Thyroid gland (tissue), 4 donors: ENCODE measurements around the gene CSMD2. TPM values are rescaled to one million over a fixed set of nuclear protein-coding genes. Genes with fewer than 3 reads are reported as not detected.
A peak's percentile ranks its signal among the peaks of the same experiment; 100 is the strongest.

ENCODE experiments used
- DNase-seq, 2 donors: peaks; one replicate each; pipeline ENCODE4 v3.0.0-alpha.2; 2019
- H3K27ac ChIP-seq, 3 donors: fragments of 200-600 bp; sonication (generic); 1 replicate in 2 of 3; 2 replicates in 1 of 3; pipeline ENCODE4 v1.5.1; 2016 to 2019; ENCODE audit warnings: mild to moderate bottlenecking in 1 of 3, moderate library complexity in 1 of 3
- H3K27me3 ChIP-seq: fragments of 200-600 bp; sonication (generic); one replicate; pipeline ENCODE4 v1.5.1; 2019
- H3K36me3 ChIP-seq, 2 donors: fragments of 200-600 bp; sonication (generic); one replicate each; pipeline ENCODE4 v1.5.1; 2016 to 2019
- H3K4me1 ChIP-seq, 2 donors: fragments of 200-600 bp; sonication (generic); one replicate each; pipeline ENCODE4 v1.5.1; 2017 to 2019
- H3K4me3 ChIP-seq, 3 donors: fragments of 200-600 bp; sonication (generic); replicated peaks in 1 of 3; 1 replicate in 2 of 3; 2 replicates in 1 of 3; pipeline ENCODE4 v1.5.1; 2016; ENCODE audit warnings: mild to moderate bottlenecking in 1 of 3
- H3K9me3 ChIP-seq: fragments of 200-600 bp; sonication (generic); one replicate; pipeline ENCODE4 v1.5.1; 2017
- POLR2A ChIP-seq, 2 donors: fragments of 450-650 bp; IDR thresholded peaks; one replicate each; pipeline ENCODE4 v1.6.1; 2017; ENCODE audit warnings: antibody characterized with exemption in 2 of 2, mild to moderate bottlenecking in 2 of 2, moderate library complexity in 1 of 2
- whole genome bisulfite sequencing, 2 donors: methylation state at CpG; one replicate each; pipeline ENCODE4 v1.1.5; 2017; 5-methylcytosine and 5-hydroxymethylcytosine counted together
- intact Hi-C: fragments of 100-400 bp; cut with DNase I; formaldehyde crosslinking; loops from one replicate; pipeline ENCODE4 v1.15.1; 2023
- total RNA-seq, 4 donors: library from RNA; depleted of rRNA; stranded (reverse); fragments of >200 nt; gene quantifications; one replicate each; pipeline ENCODE4 v1.2.3, GENCODE V29; 2016
- TF ChIP-seq, protein P1 (sequence below), 6 experiments: fragments of 200-600 bp in 3 of 6; fragments of 450-650 bp in 3 of 6; sonication (generic) in 3 of 6; IDR thresholded peaks; one replicate each; pipeline ENCODE4 v1.5.1; 2016 to 2019; ENCODE audit warnings: antibody characterized with exemption in 6 of 6, mild to moderate bottlenecking in 2 of 6, inconsistent platforms in 1 of 6, moderate library complexity in 1 of 6

The CSMD2 gene
- total RNA-seq, 4 donors from 2014 or later: 0.10 to 0.45 (median 0.13) TPM; not detected in 1

DNA sequence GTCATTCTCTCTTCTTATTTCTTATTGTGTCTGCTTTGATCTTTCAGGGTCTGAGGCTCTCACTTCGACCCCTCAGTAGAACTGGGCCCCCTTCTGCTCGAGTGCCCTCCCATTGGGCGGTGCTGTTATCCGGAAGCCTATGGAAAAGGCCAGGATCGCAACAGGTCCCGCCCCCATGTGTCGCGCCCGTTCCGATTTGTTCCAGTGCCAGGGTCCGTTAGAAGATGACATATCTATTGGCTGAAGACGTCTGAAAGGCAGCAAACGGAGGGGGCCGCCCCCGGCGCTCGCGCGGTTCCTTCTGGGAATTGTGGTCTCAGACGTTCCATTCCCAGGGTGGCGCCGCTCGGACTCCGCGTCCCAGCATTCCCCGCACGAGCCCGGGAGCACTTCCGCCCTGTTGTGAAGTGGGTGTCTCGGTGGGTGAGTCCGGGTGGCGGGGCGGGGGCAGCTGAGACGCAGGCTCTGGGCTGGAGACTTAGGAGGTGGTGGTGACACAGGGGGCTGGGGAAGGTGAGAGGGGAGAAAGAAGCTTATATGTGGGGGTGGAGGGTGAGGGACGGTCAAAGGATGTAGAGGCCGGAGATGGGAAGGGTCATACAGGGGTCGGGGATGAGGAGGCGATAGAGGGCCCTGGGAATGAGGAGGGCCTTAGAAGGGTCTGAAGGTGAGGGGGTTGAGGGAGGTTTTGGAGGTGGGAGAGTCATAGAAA, 692.6 kb downstream of the CSMD2 start, which contains the start of gene ZSCAN20:
ZSCAN20 (plus strand) TSS at position 377 of the 712 bp plus-strand sequence. CDS start 6,644 bp downstream, outside the sequence.
- no peaks in the 10 kb centered on the region for H3K27me3 ChIP-seq
- peak; percentile 98 to 99 for DNase-seq
- peaks cover 11 to 15% of the 10 kb centered on the region in 2 donors for H3K4me1 ChIP-seq
- H3K9me3 ChIP-seq: no peaks in the 10 kb centered on the region
- intact Hi-C loops: no loop called here
- no peaks in the 10 kb centered on the region for H3K36me3 ChIP-seq
- peak within 1 kb of the TSS in 2 of 3 donors; percentile 52 to 72 for H3K27ac ChIP-seq
- 1 to 2% methylated on average over 26 to 38 of the region's 38 CpGs for WGBS, 2 donors
- H3K4me3 ChIP-seq: peak within 1 kb of the TSS; percentile 8 to 55 (median 26)
- peak in 1 of 2 donors; percentile 32 for TF ChIP-seq POLR2A (IDR thresholded peaks at IDR 0.05)
- TF ChIP-seq, protein P1, sequence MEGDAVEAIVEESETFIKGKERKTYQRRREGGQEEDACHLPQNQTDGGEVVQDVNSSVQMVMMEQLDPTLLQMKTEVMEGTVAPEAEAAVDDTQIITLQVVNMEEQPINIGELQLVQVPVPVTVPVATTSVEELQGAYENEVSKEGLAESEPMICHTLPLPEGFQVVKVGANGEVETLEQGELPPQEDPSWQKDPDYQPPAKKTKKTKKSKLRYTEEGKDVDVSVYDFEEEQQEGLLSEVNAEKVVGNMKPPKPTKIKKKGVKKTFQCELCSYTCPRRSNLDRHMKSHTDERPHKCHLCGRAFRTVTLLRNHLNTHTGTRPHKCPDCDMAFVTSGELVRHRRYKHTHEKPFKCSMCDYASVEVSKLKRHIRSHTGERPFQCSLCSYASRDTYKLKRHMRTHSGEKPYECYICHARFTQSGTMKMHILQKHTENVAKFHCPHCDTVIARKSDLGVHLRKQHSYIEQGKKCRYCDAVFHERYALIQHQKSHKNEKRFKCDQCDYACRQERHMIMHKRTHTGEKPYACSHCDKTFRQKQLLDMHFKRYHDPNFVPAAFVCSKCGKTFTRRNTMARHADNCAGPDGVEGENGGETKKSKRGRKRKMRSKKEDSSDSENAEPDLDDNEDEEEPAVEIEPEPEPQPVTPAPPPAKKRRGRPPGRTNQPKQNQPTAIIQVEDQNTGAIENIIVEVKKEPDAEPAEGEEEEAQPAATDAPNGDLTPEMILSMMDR (IDR thresholded peaks at IDR 0.05): no peak

DNA sequence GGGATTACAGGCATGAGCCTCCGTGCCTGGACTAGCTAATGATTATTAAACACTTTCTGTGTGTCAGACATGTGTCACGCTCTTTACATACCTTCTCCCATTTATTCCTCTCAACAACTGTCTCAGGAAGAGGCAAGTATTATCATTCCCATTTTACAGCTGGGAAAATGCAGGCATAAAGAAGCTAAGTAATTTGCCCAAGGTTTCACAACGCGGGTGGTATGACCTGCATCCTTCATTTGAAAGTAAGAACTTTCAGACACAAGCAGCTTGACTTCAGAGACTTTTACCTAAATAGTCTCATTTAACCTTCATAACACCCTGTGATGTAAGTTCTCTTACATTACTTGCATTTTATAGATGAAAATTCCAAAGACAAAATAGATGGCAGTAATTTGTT, 693.6 kb downstream of the CSMD2 start:
- WGBS, 2 donors: 91 to 96% methylated on average over 4 of the region's 4 CpGs
- Histone ChIP-seq H3K9me3 (no peaks in the 10 kb centered on the region), H3K4me3 (no peak overlapping the region), H3K27me3 (no peaks in the 10 kb centered on the region), H3K4me1 (peaks cover 11 to 15% of the 10 kb centered on the region in 2 donors), H3K36me3 (no peaks in the 10 kb centered on the region), H3K27ac (no peak overlapping the region)
- no peak for TF ChIP-seq POLR2A (IDR thresholded peaks at IDR 0.05)
- TF ChIP-seq, protein P1 (IDR thresholded peaks at IDR 0.05): no peak
- DNase-seq: no peak
- intact Hi-C loops: no loop called here

DNA sequence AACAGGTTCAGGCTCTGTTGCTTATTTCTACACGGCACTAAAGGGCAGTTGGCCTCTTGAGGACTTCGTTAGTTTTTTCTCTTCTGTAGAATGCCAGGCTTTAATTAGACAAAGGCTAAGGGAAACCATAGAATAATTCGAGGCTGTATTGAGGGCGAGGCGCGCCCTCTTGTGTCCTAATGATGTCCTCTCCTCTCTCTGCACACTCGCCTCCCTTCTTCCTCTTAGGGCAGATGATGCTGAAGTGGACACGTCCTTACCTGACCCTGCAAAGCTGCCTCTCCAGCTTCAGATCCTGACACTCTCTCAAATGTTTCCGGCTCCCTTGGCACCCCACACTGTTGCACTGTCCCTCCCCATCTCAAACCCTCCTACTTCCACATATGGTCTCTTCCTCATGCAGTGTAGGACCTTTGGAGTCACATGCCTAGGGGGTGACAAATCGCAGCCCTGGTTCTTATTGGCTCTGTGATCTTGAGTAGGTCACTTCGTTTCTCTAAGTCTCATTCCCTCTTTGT, 694.5 kb downstream of the CSMD2 start:
- Histone ChIP-seq H3K27me3 (no peaks in the 10 kb centered on the region), H3K9me3 (no peaks in the 10 kb centered on the region), H3K27ac (peak overlapping the region in 1 of 3 donors; percentile 30), H3K36me3 (no peaks in the 10 kb centered on the region), H3K4me1 (peaks cover 11 to 15% of the 10 kb centered on the region in 2 donors), H3K4me3 (no peak overlapping the region)
- DNase-seq: peak; percentile 83 to 84
- intact Hi-C loops: no loop called here
- TF ChIP-seq, protein P1 (IDR thresholded peaks at IDR 0.05): peak; percentile 52 to 88 (median 80)
- TF ChIP-seq POLR2A (IDR thresholded peaks at IDR 0.05): no peak
- 5% methylated on average over 11 of the region's 11 CpGs for WGBS, 2 donors

DNA sequence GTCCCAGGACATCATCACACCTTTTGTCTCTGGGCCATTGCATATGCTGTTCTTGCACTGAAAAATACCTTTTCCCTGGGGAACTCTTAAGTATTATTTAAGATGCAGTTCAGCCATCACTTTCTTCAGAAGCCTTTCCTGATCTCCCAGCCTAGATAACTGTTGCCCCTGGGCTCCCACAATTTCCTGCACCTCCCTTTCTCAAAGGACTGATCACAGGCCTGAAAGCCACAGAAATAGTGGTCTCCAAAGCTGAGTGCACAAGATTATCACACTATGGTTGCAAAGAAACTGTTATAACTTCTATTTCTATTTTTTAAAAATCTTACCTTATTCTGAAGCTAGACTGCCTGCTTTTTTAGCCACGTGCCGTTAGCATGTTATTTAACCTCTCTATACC, 695.3 kb downstream of the CSMD2 start:
- no peak for DNase-seq
- Histone ChIP-seq H3K4me3 (no peak overlapping the region), H3K27ac (no peak overlapping the region), H3K4me1 (peaks cover 11 to 15% of the 10 kb centered on the region in 2 donors), H3K27me3 (no peaks in the 10 kb centered on the region), H3K9me3 (no peaks in the 10 kb centered on the region), H3K36me3 (no peaks in the 10 kb centered on the region)
- TF ChIP-seq, protein P1 (IDR thresholded peaks at IDR 0.05): no peak
- no peak for TF ChIP-seq POLR2A (IDR thresholded peaks at IDR 0.05)
- intact Hi-C loops: loop anchor here (5.0 to 10.0 kb wide), 4 partner anchors 102 to 375 kb away; no protein-coding TSS in a partner anchor
- 88 to 91% methylated on average over 2 of the region's 2 CpGs for whole genome bisulfite sequencing, 2 donors

DNA sequence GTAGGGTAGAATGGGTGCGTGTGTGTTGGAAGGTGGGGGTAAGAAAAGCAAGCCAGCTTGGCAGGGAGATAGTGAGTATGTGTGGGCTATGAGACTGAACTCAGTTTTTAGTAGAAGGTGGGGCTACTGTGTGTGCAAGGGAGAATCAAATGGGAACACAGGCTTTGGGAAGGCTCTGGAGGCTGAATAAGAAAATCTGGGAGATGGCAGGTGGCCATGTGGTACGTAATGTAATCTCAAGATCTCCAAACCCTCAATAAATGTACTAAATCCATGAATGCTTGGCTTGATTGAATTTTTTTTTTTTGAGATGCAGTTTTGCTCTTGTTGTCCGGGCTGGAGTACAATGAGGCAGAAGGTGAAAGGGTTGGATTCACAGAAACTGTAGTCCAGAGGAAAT, 696.1 kb downstream of the CSMD2 start:
- no peak overlapping the region for H3K27ac ChIP-seq
- no peak for TF ChIP-seq POLR2A (IDR thresholded peaks at IDR 0.05)
- TF ChIP-seq, protein P1 (IDR thresholded peaks at IDR 0.05): no peak
- no peaks in the 10 kb centered on the region for H3K27me3 ChIP-seq
- intact Hi-C loops: loop anchor here (5.0 to 10.0 kb wide), 4 partner anchors 102 to 374 kb away; no protein-coding TSS in a partner anchor
- no peak for DNase-seq
- no peaks in the 10 kb centered on the region for H3K9me3 ChIP-seq
- 85 to 87% methylated on average over 3 of the region's 3 CpGs for WGBS, 2 donors
- no peak overlapping the region for H3K4me3 ChIP-seq
- peaks cover 11 to 15% of the 10 kb centered on the region in 2 donors for H3K4me1 ChIP-seq
- H3K36me3 ChIP-seq: no peaks in the 10 kb centered on the region
